PC-3 (cell line): ENCODE results near the gene TAC4.

Experiments
- CTCF ChIP-seq: fragments of 300-600 bp; sonication (generic); conservative IDR thresholded peaks from 2 replicates; pipeline ENCODE4 v1.5.1; 2017; ENCODE audit warnings: antibody characterized with exemption, low read depth, mild to moderate bottlenecking, low read length
- EZH2 ChIP-seq: fragments of 300-600 bp; sonication (generic); IDR thresholded peaks from one replicate; pipeline ENCODE4 v1.6.1; 2017; ENCODE audit warnings: antibody characterized with exemption, mild to moderate bottlenecking, low read length; ENCODE audit not compliant: unreplicated experiment

DNA sequence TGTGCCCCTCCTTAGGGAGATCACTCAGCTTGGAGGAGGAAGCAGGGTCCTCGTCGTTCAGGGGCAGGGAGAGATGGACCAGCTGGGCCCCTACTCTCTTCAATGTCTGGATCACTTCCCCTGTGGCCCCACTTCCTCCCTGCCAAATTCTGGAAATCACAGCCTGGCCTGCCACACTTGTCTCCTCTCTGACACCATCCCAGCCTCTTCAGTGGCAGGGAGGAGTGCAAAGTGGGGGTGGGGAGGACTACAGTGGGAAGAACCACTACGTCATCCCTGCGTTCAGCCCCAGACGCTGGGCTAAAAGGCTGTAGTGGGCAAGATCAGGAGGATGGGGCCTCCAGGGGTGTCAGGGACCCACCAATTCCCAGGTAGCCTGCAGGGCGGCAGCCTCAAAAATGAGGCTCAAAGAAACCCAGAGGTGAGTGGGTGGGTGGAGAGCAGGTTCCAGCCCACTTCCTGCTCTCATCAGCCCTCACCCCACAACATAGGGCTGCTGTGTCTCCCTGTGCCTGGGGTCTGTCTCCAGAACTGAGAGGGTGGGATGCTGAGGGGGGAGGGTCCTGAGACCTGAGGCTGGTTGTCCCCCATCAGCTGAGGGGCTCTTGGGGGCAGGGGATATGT, 25.0 kb upstream of the TAC4 start:
- TF ChIP-seq CTCF (no peak), EZH2 (no peak)
